Erythroblast (primary cell): Measurements from ENCODE around the gene ZFP28.

Source experiments
- GATA1 ChIP-seq: IDR thresholded peaks from 2 replicates; pipeline ENCODE4 v1.6.1; 2011; ENCODE audit warnings: low read depth, mild to moderate bottlenecking, control low read depth, low read length, moderate library complexity
- POLR2A ChIP-seq: IDR thresholded peaks from 2 replicates; pipeline ENCODE4 v1.6.1; 2011; ENCODE audit warnings: mild to moderate bottlenecking, low read length

DNA sequence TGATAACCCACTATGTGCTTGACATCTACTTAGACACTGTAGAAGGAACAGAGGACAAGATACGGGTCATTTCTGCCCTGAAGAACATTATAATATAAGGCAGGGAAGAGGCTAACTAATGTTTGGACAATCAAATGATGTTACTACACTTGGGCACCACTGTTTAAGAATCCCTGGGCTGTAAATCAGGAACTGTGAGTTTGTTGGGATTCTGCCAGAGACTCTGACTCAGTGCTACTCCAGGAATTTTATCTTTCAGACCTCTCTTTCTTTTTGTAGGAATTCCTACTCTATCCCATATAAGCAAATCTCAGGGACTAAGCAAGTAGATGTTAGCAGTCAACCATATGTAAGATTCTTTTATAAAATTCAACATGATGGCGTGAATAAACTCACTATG lies 34.2 kb upstream of the ZFP28 start:
- TF ChIP-seq POLR2A (no peak), GATA1 (no peak)
